MM.1S (cell line): ENCODE data around the gene FGF12.

ENCODE experiments used
- DNase-seq: peaks from one replicate; pipeline ENCODE4 v3.0.0-alpha.2; 2015
- H2AFZ ChIP-seq: fragments of 300-600 bp; sonication (generic); 2 replicates; pipeline ENCODE4 v1.6.0; 2016; ENCODE audit warnings: antibody characterized with exemption, low read length
- H3F3A ChIP-seq: fragments of 300-600 bp; sonication (generic); 2 replicates; pipeline ENCODE4 v1.6.1; 2016; ENCODE audit warnings: mild to moderate bottlenecking, antibody characterized with exemption, low read length, moderate library complexity, mixed read lengths; ENCODE audit not compliant: insufficient read depth
- H3K27ac ChIP-seq: fragments of 300-600 bp; sonication (generic); 2 replicates; pipeline ENCODE4 v1.5.1; 2016; ENCODE audit warnings: mild to moderate bottlenecking, low read length
- H3K27me3 ChIP-seq: fragments of 300-600 bp; sonication (generic); replicated peaks from 2 replicates; pipeline ENCODE4 v1.6.0; 2016; ENCODE audit warnings: low read length; ENCODE audit not compliant: insufficient read depth
- H3K36me3 ChIP-seq: fragments of 300-600 bp; sonication (generic); replicated peaks from 2 replicates; pipeline ENCODE4 v1.6.1; 2016; ENCODE audit warnings: mild to moderate bottlenecking, low read length, mixed read lengths; ENCODE audit not compliant: insufficient read depth
- H3K4me1 ChIP-seq: fragments of 300-600 bp; sonication (generic); 2 replicates; pipeline ENCODE4 v1.6.1; 2016; ENCODE audit warnings: low read length, mixed read lengths
- H3K4me2 ChIP-seq: fragments of 300-600 bp; sonication (generic); 2 replicates; pipeline ENCODE4 v1.6.0; 2016; ENCODE audit warnings: low read depth, low read length
- H3K4me3 ChIP-seq: fragments of 300-600 bp; sonication (generic); 2 replicates; pipeline ENCODE4 v1.5.1; 2016; ENCODE audit warnings: low read length, mixed read lengths
- H3K79me2 ChIP-seq: fragments of 300-600 bp; sonication (generic); 2 replicates; pipeline ENCODE4 v1.6.1; 2016; ENCODE audit warnings: mixed run types, low read length, mixed read lengths
- H3K9ac ChIP-seq: fragments of 300-600 bp; sonication (generic); 2 replicates; pipeline ENCODE4 v1.6.1; 2016; ENCODE audit warnings: low read length, mixed read lengths
- H3K9me2 ChIP-seq: fragments of 300-600 bp; sonication (generic); replicated peaks from 2 replicates; pipeline ENCODE4 v1.6.1; 2016; ENCODE audit warnings: mild to moderate bottlenecking, low read length, mixed read lengths; ENCODE audit not compliant: insufficient read depth
- H3K9me3 ChIP-seq: fragments of 300-600 bp; sonication (generic); replicated peaks from 2 replicates; pipeline ENCODE4 v1.6.1; 2016; ENCODE audit warnings: mild to moderate bottlenecking, low read length, mixed read lengths; ENCODE audit not compliant: insufficient read depth
- H4K20me1 ChIP-seq: fragments of 300-600 bp; sonication (generic); 2 replicates; pipeline ENCODE4 v1.6.1; 2016; ENCODE audit warnings: mild to moderate bottlenecking, low read length, moderate library complexity, mixed read lengths; ENCODE audit not compliant: insufficient read depth
- EZH2 ChIP-seq: fragments of 300-600 bp; sonication (generic); optimal IDR thresholded peaks from 2 replicates; pipeline ENCODE3; 2017; ENCODE audit warnings: low read depth, mild to moderate bottlenecking, antibody characterized with exemption, low read length, mixed read lengths
- EZH2phosphoT487 ChIP-seq: fragments of 300-600 bp; sonication (generic); IDR thresholded peaks from 2 replicates; pipeline ENCODE4 v1.6.1; 2018; ENCODE audit warnings: antibody characterized with exemption, low read length
- TF ChIP-seq, protein P1 (sequence below): fragments of 300-600 bp; sonication (generic); IDR thresholded peaks from 2 replicates; pipeline ENCODE4 v1.5.1; 2016; ENCODE audit warnings: antibody characterized with exemption, low read length, mixed read lengths

FGF12 gene

DNA sequence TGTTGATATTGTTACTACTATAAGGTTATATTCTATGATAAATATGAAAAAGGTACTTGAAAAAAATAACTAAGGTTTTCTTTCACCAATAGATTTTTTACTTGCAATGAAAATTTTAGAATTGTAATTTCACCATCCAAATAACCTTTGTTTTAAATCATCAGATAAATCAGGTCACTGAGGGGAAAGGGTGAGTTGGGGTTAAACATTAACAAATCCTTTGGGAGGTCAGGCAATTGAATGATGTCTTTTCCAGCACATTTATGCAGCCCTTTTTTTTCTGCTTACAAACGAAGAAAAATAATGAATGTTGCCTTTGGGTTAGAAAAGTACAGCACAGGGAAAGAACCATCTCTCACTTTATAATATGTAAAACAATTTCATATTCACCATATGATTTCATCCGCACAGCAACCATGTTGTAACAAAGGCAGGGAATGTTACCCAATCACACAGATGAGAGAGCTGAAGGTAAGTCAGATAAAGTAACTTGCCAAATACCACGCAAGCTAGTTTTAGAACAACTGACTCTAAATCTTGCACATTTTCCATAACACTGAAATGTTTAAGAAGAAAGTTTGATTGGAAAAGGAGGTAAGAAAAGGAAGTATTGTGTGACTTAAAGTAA lies 151.3 kb downstream of the FGF12 start:
- Histone ChIP-seq H3K79me2 (no peaks in the 10 kb centered on the region), H3K27me3 (no peaks in the 10 kb centered on the region), H4K20me1 (no peaks in the 10 kb centered on the region), H3K9me2 (no peaks in the 10 kb centered on the region), H3K4me1 (no peaks in the 10 kb centered on the region), H3K9me3 (no peaks in the 10 kb centered on the region), H3F3A (no peaks in the 10 kb centered on the region), H3K4me3 (no peak overlapping the region), H3K36me3 (no peaks in the 10 kb centered on the region), H2AFZ (no peak overlapping the region), H3K27ac (no peak overlapping the region), H3K4me2 (no peak overlapping the region), H3K9ac (no peak overlapping the region)
- TF ChIP-seq EZH2phosphoT487 (no peak), EZH2 (no peak)
- TF ChIP-seq, protein P1, sequence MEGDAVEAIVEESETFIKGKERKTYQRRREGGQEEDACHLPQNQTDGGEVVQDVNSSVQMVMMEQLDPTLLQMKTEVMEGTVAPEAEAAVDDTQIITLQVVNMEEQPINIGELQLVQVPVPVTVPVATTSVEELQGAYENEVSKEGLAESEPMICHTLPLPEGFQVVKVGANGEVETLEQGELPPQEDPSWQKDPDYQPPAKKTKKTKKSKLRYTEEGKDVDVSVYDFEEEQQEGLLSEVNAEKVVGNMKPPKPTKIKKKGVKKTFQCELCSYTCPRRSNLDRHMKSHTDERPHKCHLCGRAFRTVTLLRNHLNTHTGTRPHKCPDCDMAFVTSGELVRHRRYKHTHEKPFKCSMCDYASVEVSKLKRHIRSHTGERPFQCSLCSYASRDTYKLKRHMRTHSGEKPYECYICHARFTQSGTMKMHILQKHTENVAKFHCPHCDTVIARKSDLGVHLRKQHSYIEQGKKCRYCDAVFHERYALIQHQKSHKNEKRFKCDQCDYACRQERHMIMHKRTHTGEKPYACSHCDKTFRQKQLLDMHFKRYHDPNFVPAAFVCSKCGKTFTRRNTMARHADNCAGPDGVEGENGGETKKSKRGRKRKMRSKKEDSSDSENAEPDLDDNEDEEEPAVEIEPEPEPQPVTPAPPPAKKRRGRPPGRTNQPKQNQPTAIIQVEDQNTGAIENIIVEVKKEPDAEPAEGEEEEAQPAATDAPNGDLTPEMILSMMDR = no peak
- DNase-seq = no peak

DNA sequence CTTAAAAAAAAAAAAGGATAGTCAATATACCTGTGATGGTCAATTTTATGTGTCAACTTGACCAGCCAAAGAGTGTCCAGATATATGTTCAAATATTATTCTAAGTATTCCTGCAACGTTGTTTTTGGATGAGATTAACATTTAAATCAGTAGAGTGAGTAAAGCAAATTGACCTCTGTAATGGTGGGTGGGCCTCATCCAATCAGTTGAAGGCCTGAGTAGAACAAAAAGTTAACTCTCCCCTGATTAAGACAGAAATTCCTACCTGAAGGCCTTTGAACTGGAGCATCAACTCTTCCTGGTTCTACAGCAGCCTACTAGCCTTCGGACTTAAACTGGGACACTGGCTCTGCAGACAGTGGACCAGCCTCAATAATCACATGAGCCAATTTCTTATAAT lies 154.1 kb downstream of the FGF12 start:
- H3K9me2 ChIP-seq = no peaks in the 10 kb centered on the region

DNA sequence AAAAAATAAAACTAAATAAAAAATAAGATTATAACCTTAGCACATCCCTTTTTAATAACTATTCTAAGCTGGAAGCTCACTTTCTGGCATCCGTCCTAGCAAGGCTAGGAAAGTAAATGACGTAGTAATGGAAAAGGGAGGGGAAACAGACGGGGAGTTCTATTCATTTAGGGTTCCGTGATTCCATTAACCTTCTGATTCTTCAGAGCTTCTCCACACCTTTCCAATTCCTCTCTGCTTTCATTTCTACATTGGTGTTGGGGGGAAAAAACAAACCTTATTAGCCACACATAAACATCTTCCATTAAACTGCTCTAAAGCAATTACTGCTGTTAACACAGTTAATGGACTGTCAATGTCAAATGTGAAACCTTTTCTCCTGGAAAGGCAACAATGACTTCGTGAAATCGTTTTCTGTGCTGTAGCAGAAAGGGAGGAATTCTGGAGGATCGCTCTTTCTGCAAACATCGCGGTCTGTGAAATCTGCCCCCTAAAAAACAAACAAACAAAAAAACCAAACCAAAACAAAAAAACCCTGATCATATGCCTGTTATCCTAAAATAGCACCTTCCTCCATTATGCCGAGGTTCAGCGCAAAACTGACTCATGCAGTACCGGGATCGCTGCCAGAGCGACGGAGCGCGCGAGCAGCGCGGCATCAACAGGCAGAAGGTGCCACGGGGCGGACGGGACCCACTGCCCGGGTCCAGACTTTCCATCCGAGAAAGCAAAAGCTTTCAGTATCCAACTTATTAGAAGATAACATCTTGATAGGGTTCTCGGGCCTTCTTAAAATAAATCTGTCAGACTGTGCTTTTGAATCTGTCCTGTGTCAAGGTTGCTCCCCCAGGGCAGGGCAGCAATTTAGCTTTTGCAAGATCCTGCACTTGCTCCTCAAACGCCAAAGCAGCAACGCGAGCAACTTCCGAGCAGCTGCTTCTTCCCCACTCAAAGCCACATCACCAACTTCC lies 156.2 kb downstream of the FGF12 start:
- no peaks in the 10 kb centered on the region for H3K27me3 ChIP-seq
- H3K4me2 ChIP-seq = no peak overlapping the region
- H3K9me2 ChIP-seq = no peaks in the 10 kb centered on the region
- H3K9ac ChIP-seq = no peak overlapping the region
- no peaks in the 10 kb centered on the region for H3K4me1 ChIP-seq
- no peaks in the 10 kb centered on the region for H3K36me3 ChIP-seq
- no peaks in the 10 kb centered on the region for H3K79me2 ChIP-seq
- H3K4me3 ChIP-seq = no peak overlapping the region
- TF ChIP-seq EZH2 = no peak
- TF ChIP-seq EZH2phosphoT487 = no peak
- TF ChIP-seq, protein P1 = no peak
- no peak overlapping the region for H3K27ac ChIP-seq
- no peak for DNase-seq
- H3K9me3 ChIP-seq = no peaks in the 10 kb centered on the region
- H2AFZ ChIP-seq = no peak overlapping the region
- no peaks in the 10 kb centered on the region for H3F3A ChIP-seq
- H4K20me1 ChIP-seq = no peaks in the 10 kb centered on the region

More for the DNA sequence above, 154.1 kb downstream of the FGF12 start:
- no peak for TF ChIP-seq EZH2
- TF ChIP-seq, protein P1 = no peak
- no peak for TF ChIP-seq EZH2phosphoT487
- H3K79me2 ChIP-seq = no peaks in the 10 kb centered on the region
- H3K4me3 ChIP-seq = no peak overlapping the region
- H2AFZ ChIP-seq = no peak overlapping the region
- H3F3A ChIP-seq = no peaks in the 10 kb centered on the region
- H4K20me1 ChIP-seq = no peaks in the 10 kb centered on the region
- H3K36me3 ChIP-seq = no peaks in the 10 kb centered on the region
- no peaks in the 10 kb centered on the region for H3K9me3 ChIP-seq
- DNase-seq = no peak
- H3K4me2 ChIP-seq = no peak overlapping the region
- H3K27ac ChIP-seq = no peak overlapping the region
- H3K27me3 ChIP-seq = no peaks in the 10 kb centered on the region
- no peak overlapping the region for H3K9ac ChIP-seq
- H3K4me1 ChIP-seq = no peaks in the 10 kb centered on the region
